HL-60 (cell line): ENCODE measurements around the gene ZNF76.

Experiments used
- DNase-seq, 2 experiments: peaks; one replicate each; pipeline ENCODE4 v3.0.0-alpha.2; 2010 to 2020; ENCODE audit warnings: low read depth in 1 of 2, low spot score in 1 of 2
- H3K27ac ChIP-seq: fragments of 250-450 bp; sonication (Bioruptor Pico); replicated peaks from 2 replicates; pipeline ENCODE4 v1.5.1; 2020; ENCODE audit warnings: mild to moderate bottlenecking, moderate library complexity
- H3K27me3 ChIP-seq: fragments of 250-450 bp; sonication (Bioruptor Pico); 2 replicates; pipeline ENCODE4 v1.5.1; 2021; ENCODE audit warnings: mild to moderate bottlenecking, moderate library complexity; ENCODE audit not compliant: insufficient read depth, poor library complexity, severe bottlenecking
- H3K4me3 ChIP-seq: replicated peaks from 2 replicates; pipeline ENCODE4 v1.5.1; 2011; ENCODE audit warnings: mild to moderate bottlenecking, control low read depth, low read length; ENCODE audit not compliant: insufficient read depth
- GABPA ChIP-seq: IDR thresholded peaks from 2 replicates; pipeline ENCODE4 v1.6.1; 2012; ENCODE audit warnings: low read depth
- POLR2AphosphoS5 ChIP-seq: IDR thresholded peaks from 2 replicates; pipeline ENCODE4 v1.6.1; 2012; ENCODE audit warnings: low read depth
- SPI1 ChIP-seq: IDR thresholded peaks from 2 replicates; pipeline ENCODE4 v1.6.1; 2012; ENCODE audit warnings: low read depth, mild to moderate bottlenecking, borderline replicate concordance
- TF ChIP-seq, protein P1 (sequence below): IDR thresholded peaks from 2 replicates; pipeline ENCODE4 v1.6.1; 2012; ENCODE audit warnings: low read depth; ENCODE audit not compliant: insufficient replicate concordance
- TF ChIP-seq, protein P2 (sequence below): IDR thresholded peaks from one replicate; pipeline ENCODE4 v1.5.1; 2011; ENCODE audit warnings: low read length, control low read depth, inconsistent platforms; ENCODE audit not compliant: insufficient read depth

The ZNF76 gene

GRCh38 chr6:35214869-35215664 is 44.5 kb upstream of the ZNF76 start:
- Histone ChIP-seq H3K27me3 (peaks cover 58% of the 10 kb centered on the region), H3K27ac (no peak overlapping the region), H3K4me3 (no peak overlapping the region)
- TF ChIP-seq SPI1: no peak
- TF ChIP-seq, protein P1, sequence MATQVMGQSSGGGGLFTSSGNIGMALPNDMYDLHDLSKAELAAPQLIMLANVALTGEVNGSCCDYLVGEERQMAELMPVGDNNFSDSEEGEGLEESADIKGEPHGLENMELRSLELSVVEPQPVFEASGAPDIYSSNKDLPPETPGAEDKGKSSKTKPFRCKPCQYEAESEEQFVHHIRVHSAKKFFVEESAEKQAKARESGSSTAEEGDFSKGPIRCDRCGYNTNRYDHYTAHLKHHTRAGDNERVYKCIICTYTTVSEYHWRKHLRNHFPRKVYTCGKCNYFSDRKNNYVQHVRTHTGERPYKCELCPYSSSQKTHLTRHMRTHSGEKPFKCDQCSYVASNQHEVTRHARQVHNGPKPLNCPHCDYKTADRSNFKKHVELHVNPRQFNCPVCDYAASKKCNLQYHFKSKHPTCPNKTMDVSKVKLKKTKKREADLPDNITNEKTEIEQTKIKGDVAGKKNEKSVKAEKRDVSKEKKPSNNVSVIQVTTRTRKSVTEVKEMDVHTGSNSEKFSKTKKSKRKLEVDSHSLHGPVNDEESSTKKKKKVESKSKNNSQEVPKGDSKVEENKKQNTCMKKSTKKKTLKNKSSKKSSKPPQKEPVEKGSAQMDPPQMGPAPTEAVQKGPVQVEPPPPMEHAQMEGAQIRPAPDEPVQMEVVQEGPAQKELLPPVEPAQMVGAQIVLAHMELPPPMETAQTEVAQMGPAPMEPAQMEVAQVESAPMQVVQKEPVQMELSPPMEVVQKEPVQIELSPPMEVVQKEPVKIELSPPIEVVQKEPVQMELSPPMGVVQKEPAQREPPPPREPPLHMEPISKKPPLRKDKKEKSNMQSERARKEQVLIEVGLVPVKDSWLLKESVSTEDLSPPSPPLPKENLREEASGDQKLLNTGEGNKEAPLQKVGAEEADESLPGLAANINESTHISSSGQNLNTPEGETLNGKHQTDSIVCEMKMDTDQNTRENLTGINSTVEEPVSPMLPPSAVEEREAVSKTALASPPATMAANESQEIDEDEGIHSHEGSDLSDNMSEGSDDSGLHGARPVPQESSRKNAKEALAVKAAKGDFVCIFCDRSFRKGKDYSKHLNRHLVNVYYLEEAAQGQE: no peak
- TF ChIP-seq, protein P2, sequence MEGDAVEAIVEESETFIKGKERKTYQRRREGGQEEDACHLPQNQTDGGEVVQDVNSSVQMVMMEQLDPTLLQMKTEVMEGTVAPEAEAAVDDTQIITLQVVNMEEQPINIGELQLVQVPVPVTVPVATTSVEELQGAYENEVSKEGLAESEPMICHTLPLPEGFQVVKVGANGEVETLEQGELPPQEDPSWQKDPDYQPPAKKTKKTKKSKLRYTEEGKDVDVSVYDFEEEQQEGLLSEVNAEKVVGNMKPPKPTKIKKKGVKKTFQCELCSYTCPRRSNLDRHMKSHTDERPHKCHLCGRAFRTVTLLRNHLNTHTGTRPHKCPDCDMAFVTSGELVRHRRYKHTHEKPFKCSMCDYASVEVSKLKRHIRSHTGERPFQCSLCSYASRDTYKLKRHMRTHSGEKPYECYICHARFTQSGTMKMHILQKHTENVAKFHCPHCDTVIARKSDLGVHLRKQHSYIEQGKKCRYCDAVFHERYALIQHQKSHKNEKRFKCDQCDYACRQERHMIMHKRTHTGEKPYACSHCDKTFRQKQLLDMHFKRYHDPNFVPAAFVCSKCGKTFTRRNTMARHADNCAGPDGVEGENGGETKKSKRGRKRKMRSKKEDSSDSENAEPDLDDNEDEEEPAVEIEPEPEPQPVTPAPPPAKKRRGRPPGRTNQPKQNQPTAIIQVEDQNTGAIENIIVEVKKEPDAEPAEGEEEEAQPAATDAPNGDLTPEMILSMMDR: no peak
- no peak for TF ChIP-seq GABPA
- no peak for TF ChIP-seq POLR2AphosphoS5
- no peak for DNase-seq

DNA sequence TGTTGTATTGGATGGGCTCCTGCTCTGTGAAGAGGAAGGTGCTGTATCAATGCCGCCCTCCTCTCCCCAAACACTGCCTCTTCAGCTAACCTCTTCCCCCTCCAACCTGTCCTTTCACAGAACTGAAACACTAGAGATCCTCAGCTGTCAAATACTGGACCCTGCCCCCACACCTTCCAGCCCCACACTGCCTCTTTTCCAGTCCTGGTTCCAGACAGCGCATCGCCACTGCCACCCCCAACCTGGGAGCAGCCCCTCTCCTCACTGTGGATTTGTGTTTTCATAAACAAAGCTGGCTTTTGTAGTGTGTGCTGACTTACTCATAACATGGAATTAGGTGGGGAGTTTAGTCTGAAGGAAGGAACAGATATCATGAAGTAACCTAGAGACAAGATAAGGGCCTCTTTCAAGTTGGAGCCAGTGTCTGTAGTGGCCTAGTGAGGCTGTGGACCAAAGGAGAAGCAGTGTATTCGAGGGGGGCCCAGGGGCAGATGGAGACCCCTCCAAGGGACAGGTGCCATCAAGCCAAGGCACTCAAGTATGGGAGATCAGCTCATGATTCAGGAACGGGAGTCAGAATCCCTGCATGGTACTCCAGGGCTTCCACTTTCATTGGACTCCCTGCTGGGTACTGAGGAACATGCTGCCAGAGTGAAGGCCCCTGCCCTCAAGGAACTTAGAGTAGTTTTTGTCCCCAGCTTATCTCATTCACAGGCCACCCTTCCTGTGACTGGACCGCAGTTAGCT is 43.7 kb upstream of the ZNF76 start:
- H3K27me3 ChIP-seq: peaks cover 60% of the 10 kb centered on the region
- H3K4me3 ChIP-seq: no peak overlapping the region
- no peak overlapping the region for H3K27ac ChIP-seq
- DNase-seq: no peak
- TF ChIP-seq POLR2AphosphoS5: no peak

DNA sequence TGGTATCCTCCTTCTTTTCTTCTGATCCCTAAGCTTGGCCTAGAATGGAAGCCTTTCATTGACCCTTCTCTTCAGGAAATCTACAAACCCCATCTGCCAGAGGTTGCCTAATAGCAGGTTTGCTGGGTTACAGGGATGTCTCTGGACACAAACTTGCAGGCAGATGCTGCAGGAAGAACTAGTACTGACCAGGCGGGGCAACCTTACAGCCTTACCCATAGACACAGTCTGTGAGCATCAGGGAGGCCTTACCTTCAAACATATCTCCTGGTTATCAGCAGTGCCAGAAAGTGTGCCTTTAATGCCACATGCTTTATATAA is 43.2 kb upstream of the ZNF76 start:
- Histone ChIP-seq H3K27me3 (peaks cover 59% of the 10 kb centered on the region), H3K27ac (no peak overlapping the region), H3K4me3 (no peak overlapping the region)
- TF ChIP-seq GABPA: no peak
- no peak for TF ChIP-seq POLR2AphosphoS5
- TF ChIP-seq, protein P1: no peak
- no peak for TF ChIP-seq SPI1
- TF ChIP-seq, protein P2: no peak
- no peak for DNase-seq
